H1 (cell line): ENCODE data around the gene ZBTB11. TPM values are rescaled to one million over a fixed set of nuclear protein-coding genes. Genes with fewer than 3 reads are reported as not detected.
A peak's percentile ranks its signal among the peaks of the same experiment; 100 is the strongest.

Experiments
- CTCF ChIA-PET: fragments of 300-600 bp; sonication (Branson Sonifier 250); formaldehyde crosslinking; loops from one replicate; lab custom pipeline; 2021; ENCODE audit not compliant: partially characterized antibody; lab: Charles Lee
- POLR2A ChIA-PET: fragments of 300-600 bp; sonication (Branson Sonifier 250); formaldehyde crosslinking; loops from one replicate; lab custom pipeline; 2021; ENCODE audit warnings: inconsistent platforms; ENCODE audit not compliant: partially characterized antibody; lab: Charles Lee
- DNase-seq, 2 experiments: peaks; one replicate each; pipeline versions ENCODE4 v3.0.0 to v3.0.0-alpha.2; 2010 to 2022; ENCODE audit warnings: low spot score in 2 of 2, low read depth in 1 of 2, mixed read lengths in 1 of 2
- FAIRE-seq: peaks from 2 replicates; lab custom pipeline; 2011; peaks lifted over from hg19 to GRCh38; lab: Jason Lieb, UNC
- H2AFZ ChIP-seq: 2 replicates; pipeline ENCODE4 v1.8.1; 2012; ENCODE audit warnings: low read length, inconsistent platforms
- H2AK5ac ChIP-seq: 2 replicates; pipeline ENCODE4 v1.6.1; 2013; ENCODE audit warnings: low read depth, low read length
- H2BK120ac ChIP-seq: replicated peaks from 2 replicates; pipeline ENCODE3; 2013; ENCODE audit warnings: low read depth, low read length, inconsistent platforms
- H2BK12ac ChIP-seq: 2 replicates; pipeline ENCODE4 v1.6.1; 2013; ENCODE audit warnings: low read depth, low read length
- H2BK15ac ChIP-seq: 2 replicates; pipeline ENCODE4 v1.6.1; 2013; ENCODE audit warnings: low read length
- H2BK20ac ChIP-seq: 2 replicates; pipeline ENCODE4 v1.6.1; 2013; ENCODE audit warnings: low read length
- H2BK5ac ChIP-seq: 2 replicates; pipeline ENCODE4 v1.6.1; 2013; ENCODE audit warnings: low read depth, low read length
- H3K14ac ChIP-seq: 2 replicates; pipeline ENCODE4 v1.6.1; 2013; ENCODE audit warnings: inconsistent platforms; ENCODE audit not compliant: insufficient read length
- H3K18ac ChIP-seq: 2 replicates; pipeline ENCODE4 v1.6.1; 2013; ENCODE audit warnings: low read length; ENCODE audit errors: extremely low read depth
- H3K23ac ChIP-seq: 2 replicates; pipeline ENCODE4 v1.6.1; 2013; ENCODE audit warnings: inconsistent platforms; ENCODE audit not compliant: insufficient read length
- H3K23me2 ChIP-seq: 2 replicates; pipeline ENCODE4 v1.6.1; 2013; ENCODE audit warnings: low read depth, low read length
- H3K27ac ChIP-seq: 2 replicates; pipeline ENCODE4 v1.6.1; 2011; ENCODE audit warnings: low read depth, low read length, inconsistent platforms
- H3K27me3 ChIP-seq, 4 experiments: replicated peaks in 1 of 4; 1 replicate in 1 of 4; 2 replicates in 3 of 4; pipeline versions ENCODE4 v1.6.1 to v1.8.1; 2011 to 2013; ENCODE audit warnings: low read length in 3 of 4, mild to moderate bottlenecking in 3 of 4, inconsistent platforms in 2 of 4, mixed read lengths in 2 of 4, moderate library complexity in 1 of 4; ENCODE audit not compliant: control insufficient read depth in 3 of 4, insufficient read depth in 3 of 4; ENCODE audit errors: extremely low read depth in 1 of 4
- H3K36me3 ChIP-seq, 4 experiments: 2 replicates each; pipeline versions ENCODE4 v1.6.1 to v1.8.1; 2011 to 2013; ENCODE audit warnings: mild to moderate bottlenecking in 4 of 4, low read length in 3 of 4, moderate library complexity in 2 of 4, control low read depth in 1 of 4, inconsistent platforms in 1 of 4; ENCODE audit not compliant: insufficient read depth in 4 of 4, control insufficient read depth in 2 of 4
- H3K4ac ChIP-seq: replicated peaks from 2 replicates; pipeline ENCODE3; 2013; ENCODE audit warnings: low read length, low read depth, mixed read lengths, inconsistent platforms; ENCODE audit not compliant: insufficient read length
- H3K4me1 ChIP-seq, 4 experiments: replicated peaks in 1 of 4; 1 replicate in 1 of 4; 2 replicates in 3 of 4; pipeline versions ENCODE4 v1.6.1 to v1.8.1; 2011 to 2013; ENCODE audit warnings: low read length in 3 of 4, inconsistent platforms in 2 of 4, mixed read lengths in 1 of 4; ENCODE audit not compliant: insufficient read depth in 4 of 4, control insufficient read depth in 3 of 4
- H3K4me2 ChIP-seq, 2 experiments: 2 replicates each; pipeline versions ENCODE4 v1.6.1 to v1.8.1; 2011 to 2013; ENCODE audit warnings: low read depth in 2 of 2, low read length in 2 of 2, control low read depth in 1 of 2, inconsistent platforms in 1 of 2, mild to moderate bottlenecking in 1 of 2; ENCODE audit not compliant: insufficient read depth in 1 of 2
- H3K4me3 ChIP-seq, 4 experiments: fragments of 200-600, 300-600 bp in 1 of 4; sonication (generic), shearing (Covaris generic), sonication (Bioruptor Twin) in 1 of 4; 2 replicates each; pipeline versions ENCODE4 v1.5.1 to v1.8.1; 2011 to 2016; ENCODE audit warnings: low read length in 4 of 4, low read depth in 3 of 4, control low read depth in 2 of 4, inconsistent platforms in 2 of 4, mild to moderate bottlenecking in 2 of 4, mixed read lengths in 1 of 4, moderate library complexity in 1 of 4; ENCODE audit not compliant: insufficient read depth in 2 of 4; ENCODE audit errors: extremely low read depth in 1 of 4
- H3K56ac ChIP-seq: replicated peaks from 2 replicates; pipeline ENCODE3; 2013; ENCODE audit warnings: low read depth, mild to moderate bottlenecking, mixed read lengths, low read length, inconsistent platforms; ENCODE audit not compliant: insufficient read length
- H3K79me1 ChIP-seq: 2 replicates; pipeline ENCODE4 v1.6.1; 2013; ENCODE audit warnings: low read depth, low read length, control low read depth
- H3K79me2 ChIP-seq, 2 experiments: 2 replicates each; pipeline versions ENCODE4 v1.6.1 to v1.8.1; 2012 to 2013; ENCODE audit warnings: low read length in 2 of 2, mild to moderate bottlenecking in 2 of 2, inconsistent platforms in 1 of 2; ENCODE audit not compliant: insufficient read depth in 2 of 2, control insufficient read depth in 1 of 2
- H3K9ac ChIP-seq, 4 experiments: replicated peaks in 1 of 4; 1 replicate in 1 of 4; 2 replicates in 3 of 4; pipeline versions ENCODE4 v1.6.1 to v1.8.1; 2011 to 2013; ENCODE audit warnings: low read depth in 3 of 4, low read length in 3 of 4, control low read depth in 2 of 4, mild to moderate bottlenecking in 2 of 4, moderate library complexity in 2 of 4, inconsistent platforms in 1 of 4; ENCODE audit errors: extremely low read depth in 1 of 4
- H3K9me3 ChIP-seq, 2 experiments: 2 replicates each; pipeline versions ENCODE4 v1.6.1 to v1.8.1; 2012 to 2013; ENCODE audit warnings: mild to moderate bottlenecking in 2 of 2, moderate library complexity in 2 of 2, control low read depth in 1 of 2, inconsistent platforms in 1 of 2, low read depth in 1 of 2, low read length in 1 of 2, mixed read lengths in 1 of 2; ENCODE audit not compliant: insufficient read depth in 2 of 2
- H4K20me1 ChIP-seq, 2 experiments: replicated peaks in 1 of 2; 2 replicates each; pipeline versions ENCODE3 to v1.8.1; 2011 to 2013; ENCODE audit warnings: inconsistent platforms in 2 of 2, low read length in 2 of 2, mild to moderate bottlenecking in 1 of 2; ENCODE audit not compliant: insufficient read depth in 2 of 2, control insufficient read depth in 1 of 2
- H4K5ac ChIP-seq: 2 replicates; pipeline ENCODE4 v1.6.1; 2013; ENCODE audit warnings: low read length, low read depth, mixed read lengths, inconsistent platforms; ENCODE audit not compliant: insufficient read length
- H4K8ac ChIP-seq: 2 replicates; pipeline ENCODE4 v1.8.0; 2013; ENCODE audit warnings: mild to moderate bottlenecking, moderate library complexity, low read length, inconsistent platforms; ENCODE audit not compliant: insufficient read depth; ENCODE audit errors: extremely low read depth
- H4K91ac ChIP-seq: replicated peaks from 2 replicates; pipeline ENCODE3; 2013; ENCODE audit warnings: low read length, mixed read lengths, inconsistent platforms; ENCODE audit not compliant: insufficient read length
- ASH2L ChIP-seq: fragments of 200-600, 300-600 bp; sonication (generic); IDR thresholded peaks from one replicate; pipeline ENCODE4 v1.7.1; 2017; ENCODE audit warnings: low read length
- POLR2A ChIP-seq, 2 experiments: IDR thresholded peaks; 1 replicate in 1 of 2; 2 replicates in 1 of 2; pipeline ENCODE4 v1.6.1; 2011; ENCODE audit warnings: low read depth in 2 of 2, low read length in 2 of 2, mild to moderate bottlenecking in 2 of 2; ENCODE audit errors: control extremely low read depth in 1 of 2
- SAP30 ChIP-seq: fragments of 300-600 bp; sonication (generic); IDR thresholded peaks from 2 replicates; pipeline ENCODE4 v1.7.1; 2012; ENCODE audit warnings: low read length, moderate library complexity, mild to moderate bottlenecking, inconsistent platforms; ENCODE audit not compliant: insufficient read depth, insufficient replicate concordance
- TBP ChIP-seq: IDR thresholded peaks from 2 replicates; pipeline ENCODE4 v1.6.1; 2011; ENCODE audit warnings: low read depth, low read length, improper control_type of control experiment
- WGBS, 2 experiments: shearing (Covaris generic) in 1 of 2; methylation state at CpG; one replicate each; pipeline versions ENCODE4 v1.1.6 to v1.1.7; 2013 to 2015; ENCODE audit warnings: low lambda C conversion rate in 2 of 2, mixed read lengths in 2 of 2, inconsistent platforms in 1 of 2, low coverage in 1 of 2, missing lambda C conversion rate in 1 of 2; ENCODE audit not compliant: insufficient replicate concordance in 2 of 2, insufficient coverage in 1 of 2, insufficient read length in 1 of 2; ENCODE audit errors: extremely low coverage in 1 of 2, missing lambda C conversion rate in 1 of 2; 5-methylcytosine and 5-hydroxymethylcytosine counted together
- polyA plus RNA-seq, 7 experiments: library from polyadenylated mRNA; depleted of rRNA in 3 of 7; stranded (reverse) in 5 of 7; unstranded in 2 of 7; fragments of >200 nt in 5 of 7; fragments of 200-250 nt in 2 of 7; gene quantifications; 1 replicate in 5 of 7; 2 replicates in 1 of 7; 4 replicates in 1 of 7; pipeline versions ENCODE4 v1.2.1 to v1.2.3, GENCODE V29; 2011 to 2013; ENCODE audit warnings: missing spikeins in 2 of 7, mixed read lengths in 2 of 7
- total RNA-seq: library from RNA; stranded (reverse); fragmentation: NEBNext Ultra II Directional; extraction: Animal tissue kit (Norgen Biotek cat#: 25700); gene quantifications from 2 replicates; pipeline ENCODE4 v1.2.1, GENCODE V29; 2021

ZBTB11 gene
- total and polyA plus RNA-seq, 2 of the 8 experiments (the other 6 are each of a cell fraction or from before 2014, with no cell fraction given): 3.0 to 14.0 TPM

- no peak for DNase-seq
- TF ChIP-seq SAP30 (peak; percentile 23), ASH2L (no peak), TBP (no peak), POLR2A (IDR thresholded peaks at IDR 0.05; ENCODE audit: control extremely low read depth in 1 of 2, low read depth in 2 of 2, low read length in 2 of 2) (no peak)
- TF ChIP-seq, all 59 proteins: peak for 1
- H4K8ac ChIP-seq: no peak overlapping the region
- 0 out of 2 replicates have a peak overlapping the region, but pooled peaks have one; percentile 14 for H3K27ac ChIP-seq
- ChIA-PET POLR2A (interaction anchor here (0.8 to 12.8 kb wide), 13 partner anchors 13 to 162 kb away, joined by 3 to 308 read pairs (median 4); partner anchors contain the start of genes CEP97, NFKBIZ, PCNP and TRMT10C), CTCF (interaction anchor here (1.5 to 3.8 kb wide), 2 partner anchors 11 to 20 kb away, joined by 4 to 29 read pairs; partner anchors contain the start of gene ZBTB11)
- H2BK15ac ChIP-seq: no peak overlapping the region
- H3K14ac ChIP-seq: no peak overlapping the region
- no peaks in the 10 kb centered on the region for H3K9me3 ChIP-seq
- 89% methylated on average over 21 of the region's 25 CpGs; no CpG with 5 or more reads in 1 of the 2 experiments for WGBS, 2 experiments
- no peak overlapping the region for H2BK12ac ChIP-seq
- H2BK20ac ChIP-seq: no peak overlapping the region
- H2AFZ ChIP-seq: no peak overlapping the region
- H4K20me1 ChIP-seq: peaks cover 5 to 7% of the 10 kb centered on the region in 2 experiments
- no peak overlapping the region for H2AK5ac ChIP-seq
- H3K4ac ChIP-seq: no peak overlapping the region
- H3K79me2 ChIP-seq: peaks cover 9 to 33% of the 10 kb centered on the region in 2 experiments
- H3K4me1 ChIP-seq: peaks cover 0 to 4% (median 3%) of the 10 kb centered on the region in 4 experiments; a peak in 4 of 7 replicates
- peaks cover 4% of the 10 kb centered on the region for H3K23me2 ChIP-seq
- peak overlapping the region in 1 of 4 experiments; percentile 21; a peak in 1 of 7 replicates for H3K9ac ChIP-seq
- no peak overlapping the region for H2BK120ac ChIP-seq
- no peak overlapping the region for H4K5ac ChIP-seq
- peak overlapping the region; percentile 80 to 88 for H3K4me2 ChIP-seq
- FAIRE-seq: no peak
- H3K36me3 ChIP-seq: peaks cover 8 to 37% (median 30%) of the 10 kb centered on the region in 4 experiments
- no peaks in the 10 kb centered on the region for H3K27me3 ChIP-seq
- H3K23ac ChIP-seq: no peak overlapping the region
- no peak overlapping the region for H2BK5ac ChIP-seq
- 0 out of 2 replicates have a peak, but pooled peaks cover 3% of the 10 kb centered on the region for H3K79me1 ChIP-seq
- H3K56ac ChIP-seq: no peak overlapping the region
- H3K18ac ChIP-seq: no peak overlapping the region
- H3K4me3 ChIP-seq: peak overlapping the region; percentile 10 to 99 (median 91); a peak in 5 of 8 replicates
- no peak overlapping the region for H4K91ac ChIP-seq
These were observed 10.4 kb upstream of the ZBTB11 start for GRCh38 chr3:101687142-101687931.
